HFFc6 (cell line): Measurements from ENCODE around the gene STK38. TPM values are rescaled to one million over a fixed set of nuclear protein-coding genes. Genes with fewer than 3 reads are reported as not detected.

ENCODE experiments used
- DNase-seq: peaks from one replicate; pipeline ENCODE4 v3.0.0-alpha.2; 2018
- H3K27ac Mint-ChIP-seq: 2 replicates; pipeline ENCODE4 v1.8.0; 2020; ENCODE audit warnings: mild to moderate bottlenecking, mixed read lengths
- H3K27me3 Mint-ChIP-seq: 2 replicates; pipeline ENCODE4 v1.8.0; 2021; ENCODE audit warnings: mild to moderate bottlenecking, moderate library complexity, mixed read lengths; ENCODE audit not compliant: insufficient read depth
- H3K36me3 Mint-ChIP-seq: 2 replicates; pipeline ENCODE4 v1.8.0; 2021; ENCODE audit warnings: low read depth, mixed read lengths
- H3K4me1 Mint-ChIP-seq: 2 replicates; pipeline ENCODE4 v1.8.0; 2020; ENCODE audit warnings: low read depth, mixed read lengths
- H3K4me3 Mint-ChIP-seq: 2 replicates; pipeline ENCODE4 v1.8.0; 2020; ENCODE audit warnings: mild to moderate bottlenecking, moderate library complexity, mixed read lengths
- H3K9me3 Mint-ChIP-seq: 2 replicates; pipeline ENCODE4 v1.8.0; 2020; ENCODE audit warnings: mild to moderate bottlenecking, mixed read lengths
- total RNA-seq, 6 experiments: library from RNA; stranded (reverse); fragmentation: NEBNext Ultra II Directional; extraction: Animal tissue kit (Norgen Biotek cat#: 25700); gene quantifications; 2 replicates in 1 of 6; 3 replicates in 5 of 6; pipeline ENCODE4 v1.2.3, GENCODE V29; 2021
- TF ChIP-seq, protein P1 (sequence below): fragments of 200-600 bp; sonication (generic); IDR thresholded peaks from 2 replicates; pipeline ENCODE4 v1.5.0; 2021; ENCODE audit warnings: antibody characterized with exemption, mild to moderate bottlenecking

Gene STK38
- total RNA-seq, 6 experiments from 2014 or later, result 37.4 to 44.9 (median 41.9) TPM

DNA sequence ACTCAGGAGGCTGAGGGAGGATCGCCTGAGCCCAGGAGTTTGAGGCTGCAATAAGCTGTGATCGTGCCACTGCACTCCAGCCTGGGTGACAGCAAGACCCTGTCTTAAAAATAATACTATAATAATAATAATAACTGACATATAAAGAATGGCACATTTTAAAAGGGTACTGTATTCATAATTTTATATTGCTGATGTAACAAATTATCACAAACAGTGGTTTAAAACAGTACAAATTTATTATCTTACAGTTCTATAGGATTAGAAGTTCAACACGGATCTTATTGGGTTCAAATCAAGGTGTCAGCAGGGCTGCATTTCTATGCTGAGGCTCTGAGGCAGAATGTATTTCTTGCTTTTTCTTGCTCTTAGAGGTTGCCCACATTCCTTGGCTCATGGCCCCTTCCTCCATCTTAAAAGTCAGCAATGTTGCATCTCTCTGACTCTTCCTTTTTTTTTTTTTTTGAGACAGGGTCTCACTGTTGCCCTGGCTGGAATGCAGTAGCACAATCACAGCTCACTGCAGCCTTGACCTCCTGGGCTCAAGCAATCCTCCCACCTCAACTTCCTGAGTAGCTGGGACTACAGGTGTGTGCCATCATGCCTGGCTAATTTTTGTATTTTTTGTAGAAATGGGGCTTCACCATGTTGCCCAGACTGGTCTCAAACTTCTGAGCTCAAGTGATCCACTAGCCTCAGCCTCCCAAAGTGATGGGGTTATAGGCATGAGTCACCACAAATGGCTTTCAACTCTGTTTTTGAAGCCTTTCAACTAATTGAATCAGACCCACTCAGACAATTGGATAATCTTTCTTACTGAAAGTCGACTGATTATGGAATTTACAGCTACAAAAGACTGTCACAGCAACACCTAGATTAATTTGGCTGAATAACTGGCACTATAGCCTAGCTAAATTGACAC, 24.1 kb upstream of the STK38 start:
- H3K36me3 Mint-ChIP-seq, result no peaks in the 10 kb centered on the region
- H3K4me1 Mint-ChIP-seq, result peaks cover 13% of the 10 kb centered on the region

DNA sequence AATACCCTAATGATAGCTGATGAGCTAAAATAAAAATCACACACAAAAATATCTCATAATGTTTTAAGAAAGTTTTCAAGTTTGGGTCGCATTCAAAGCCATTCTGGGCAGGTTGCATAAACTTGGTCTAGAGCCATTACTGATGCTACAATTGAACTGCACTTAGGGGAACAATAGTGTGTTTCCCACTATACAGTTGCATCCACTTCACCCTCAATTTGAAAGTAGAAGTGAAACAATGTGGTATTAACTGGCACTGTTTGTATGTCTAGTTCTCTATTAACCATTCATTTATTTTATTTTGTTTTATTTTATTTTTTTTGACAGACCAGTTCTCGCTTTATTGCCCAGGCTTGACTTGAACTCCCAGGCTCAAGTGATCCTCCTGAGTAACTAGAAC, 23.0 kb upstream of the STK38 start:
- H3K27me3 Mint-ChIP-seq, result no peaks in the 10 kb centered on the region

More for the DNA sequence above, 24.1 kb upstream of the STK38 start:
- TF ChIP-seq, protein P1, sequence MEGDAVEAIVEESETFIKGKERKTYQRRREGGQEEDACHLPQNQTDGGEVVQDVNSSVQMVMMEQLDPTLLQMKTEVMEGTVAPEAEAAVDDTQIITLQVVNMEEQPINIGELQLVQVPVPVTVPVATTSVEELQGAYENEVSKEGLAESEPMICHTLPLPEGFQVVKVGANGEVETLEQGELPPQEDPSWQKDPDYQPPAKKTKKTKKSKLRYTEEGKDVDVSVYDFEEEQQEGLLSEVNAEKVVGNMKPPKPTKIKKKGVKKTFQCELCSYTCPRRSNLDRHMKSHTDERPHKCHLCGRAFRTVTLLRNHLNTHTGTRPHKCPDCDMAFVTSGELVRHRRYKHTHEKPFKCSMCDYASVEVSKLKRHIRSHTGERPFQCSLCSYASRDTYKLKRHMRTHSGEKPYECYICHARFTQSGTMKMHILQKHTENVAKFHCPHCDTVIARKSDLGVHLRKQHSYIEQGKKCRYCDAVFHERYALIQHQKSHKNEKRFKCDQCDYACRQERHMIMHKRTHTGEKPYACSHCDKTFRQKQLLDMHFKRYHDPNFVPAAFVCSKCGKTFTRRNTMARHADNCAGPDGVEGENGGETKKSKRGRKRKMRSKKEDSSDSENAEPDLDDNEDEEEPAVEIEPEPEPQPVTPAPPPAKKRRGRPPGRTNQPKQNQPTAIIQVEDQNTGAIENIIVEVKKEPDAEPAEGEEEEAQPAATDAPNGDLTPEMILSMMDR, result no peak
- H3K27ac Mint-ChIP-seq, result no peak overlapping the region
- no peaks in the 10 kb centered on the region for H3K9me3 Mint-ChIP-seq
- DNase-seq, result no peak
- no peak overlapping the region for H3K4me3 Mint-ChIP-seq
- H3K27me3 Mint-ChIP-seq, result no peaks in the 10 kb centered on the region

DNA sequence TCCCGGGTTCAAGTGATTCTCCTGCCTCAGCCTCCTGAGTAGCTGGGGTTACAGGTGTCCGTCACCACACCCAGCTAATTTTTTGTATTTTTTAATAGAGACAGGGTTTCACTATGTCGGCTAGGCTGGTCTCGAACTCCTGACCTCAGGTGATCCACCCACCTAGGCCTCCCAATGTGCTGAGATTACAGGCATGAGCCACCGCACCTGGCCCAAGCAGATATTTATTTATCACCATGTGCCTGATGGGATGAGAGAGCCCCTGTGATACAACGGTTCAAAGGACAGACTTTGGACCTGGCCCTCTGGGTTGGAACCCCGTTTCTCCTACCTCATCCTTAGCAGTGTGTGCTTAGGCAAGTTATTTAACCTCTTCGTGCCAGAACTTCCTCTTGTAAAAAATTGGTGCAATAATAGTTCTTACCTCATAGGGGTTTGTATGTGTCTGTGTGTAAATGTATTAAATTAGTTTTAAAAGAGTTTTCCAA, 19.2 kb upstream of the STK38 start:
- DNase-seq, result no peak
- Mint-ChIP-seq H3K4me1 (peaks cover 25% of the 10 kb centered on the region), H3K4me3 (no peak overlapping the region), H3K27me3 (no peaks in the 10 kb centered on the region), H3K36me3 (no peaks in the 10 kb centered on the region), H3K27ac (no peak overlapping the region), H3K9me3 (no peaks in the 10 kb centered on the region)
- TF ChIP-seq, protein P1, result no peak

More for the DNA sequence above, 23.0 kb upstream of the STK38 start:
- Mint-ChIP-seq H3K4me3 (no peak overlapping the region), H3K9me3 (no peaks in the 10 kb centered on the region), H3K27ac (no peak overlapping the region), H3K4me1 (peaks cover 12% of the 10 kb centered on the region; the same call in 1 of the 2 replicates), H3K36me3 (no peaks in the 10 kb centered on the region)
- TF ChIP-seq, protein P1, result no peak
- DNase-seq, result no peak

DNA sequence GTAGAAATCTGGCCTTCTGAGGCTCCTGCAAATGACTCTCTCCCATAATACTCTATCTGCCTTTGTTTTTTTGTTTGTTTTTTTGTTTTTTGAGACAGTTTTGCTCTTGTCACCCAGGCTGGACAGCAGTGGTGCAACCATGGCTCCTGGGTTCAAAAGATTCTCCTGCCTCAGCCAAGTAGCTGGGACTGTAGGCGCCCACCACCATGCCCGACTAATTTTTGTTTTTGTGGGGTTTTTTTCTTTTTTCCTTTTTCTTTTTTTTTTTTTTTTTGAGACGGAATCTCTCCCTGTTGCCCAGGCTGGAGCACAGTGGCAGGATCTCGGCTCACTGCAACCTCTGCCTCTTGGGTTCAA, 16.6 kb upstream of the STK38 start:
- TF ChIP-seq, protein P1, result no peak
- peaks cover 30% of the 10 kb centered on the region for H3K4me1 Mint-ChIP-seq
- H3K27ac Mint-ChIP-seq, result no peak overlapping the region
- no peak overlapping the region for H3K4me3 Mint-ChIP-seq
- no peaks in the 10 kb centered on the region for H3K9me3 Mint-ChIP-seq
- H3K36me3 Mint-ChIP-seq, result no peaks in the 10 kb centered on the region
- no peak for DNase-seq
- H3K27me3 Mint-ChIP-seq, result 0 out of 2 replicates have a peak, but pooled peaks cover 1% of the 10 kb centered on the region

DNA sequence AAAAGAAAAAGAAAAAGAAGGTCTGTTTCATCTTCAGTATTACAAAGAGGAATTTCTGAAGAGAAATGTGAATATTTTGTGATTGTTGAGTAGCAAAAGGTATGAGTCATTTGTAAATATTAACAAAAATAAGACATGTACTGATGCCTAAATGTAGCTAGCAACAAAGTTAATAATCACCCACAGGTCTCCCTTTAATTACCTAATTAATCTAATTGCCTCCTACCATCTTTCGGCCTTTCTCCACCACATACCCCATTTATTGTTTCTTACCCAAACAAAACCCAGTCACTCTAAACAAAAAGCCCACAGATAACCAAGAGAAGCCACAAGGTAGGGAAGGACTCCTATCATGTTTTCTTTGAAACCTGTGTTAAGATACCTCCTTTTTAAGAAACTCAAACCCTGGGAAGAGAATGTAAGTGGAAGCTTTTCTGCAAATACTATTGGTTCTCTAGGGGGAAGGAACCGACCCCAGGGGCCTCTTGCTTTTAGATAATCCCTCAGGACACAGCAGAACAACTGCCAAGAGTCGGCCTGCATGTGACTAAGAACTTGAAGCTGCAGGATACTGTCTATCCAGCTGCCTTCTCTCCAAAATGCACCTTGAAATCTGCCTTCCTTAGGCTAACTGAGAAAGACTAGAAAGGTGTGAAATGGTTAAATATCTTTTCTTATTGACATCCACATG, 16.1 kb upstream of the STK38 start:
- DNase-seq, result no peak
- TF ChIP-seq, protein P1, result no peak
- H3K36me3 Mint-ChIP-seq, result no peaks in the 10 kb centered on the region
- 0 out of 2 replicates have a peak overlapping the region, but pooled peaks have one; percentile 5 for H3K27ac Mint-ChIP-seq
- peaks cover 31% of the 10 kb centered on the region for H3K4me1 Mint-ChIP-seq
- no peak overlapping the region for H3K4me3 Mint-ChIP-seq
- H3K9me3 Mint-ChIP-seq, result no peaks in the 10 kb centered on the region
- H3K27me3 Mint-ChIP-seq, result 0 out of 2 replicates have a peak, but pooled peaks cover 1% of the 10 kb centered on the region
